Measurements from ENCODE around the gene SLC5A9.
"Not testable (repeated sequence)": the region's sequence is repeated elsewhere in the genome, so short reads cannot be mapped to it uniquely, and the experiment has no call there.

- TF ChIP-seq CTCF, POLR2A (IDR thresholded peaks at IDR 0.05): not testable (repeated sequence)
Observed at GRCh38 chr1:48284696-48285420, 62.3 kb downstream of the SLC5A9 start.

Measured in testis (tissue), 2 donors.